AG09309 (cell line): ENCODE data around the gene AUTS2.

Experiments
- DNase-seq: peaks from one replicate; pipeline ENCODE4 v3.0.0-alpha.2; 2010; ENCODE audit warnings: low read depth
- H3K4me3 ChIP-seq: 2 replicates; pipeline ENCODE4 v1.5.1; 2011; ENCODE audit warnings: mild to moderate bottlenecking, low read depth, low read length, moderate library complexity; ENCODE audit not compliant: control insufficient read depth
- CTCF ChIP-seq: IDR thresholded peaks from 2 replicates; pipeline ENCODE4 v1.5.1; 2011; ENCODE audit warnings: mild to moderate bottlenecking, low read depth, low read length, inconsistent platforms; ENCODE audit not compliant: insufficient read depth, control insufficient read depth; ENCODE audit errors: missing control alignments

The AUTS2 gene

GRCh38 chr7:70455925-70456324, 857.6 kb downstream of the AUTS2 start:
- no peak overlapping the region for H3K4me3 ChIP-seq
- DNase-seq, result no peak

GRCh38 chr7:70456719-70457118, 858.4 kb downstream of the AUTS2 start:
- TF ChIP-seq CTCF, result no peak
- H3K4me3 ChIP-seq, result no peak overlapping the region
- no peak for DNase-seq

More at GRCh38 chr7:70455925-70456324, 857.6 kb downstream of the AUTS2 start:
- no peak for TF ChIP-seq CTCF

- no peak overlapping the region for H3K4me3 ChIP-seq
- no peak for TF ChIP-seq CTCF
- DNase-seq, result no peak
Observed at GRCh38 chr7:70457482-70457881, 859.2 kb downstream of the AUTS2 start.

GRCh38 chr7:70457883-70458680, 859.8 kb downstream of the AUTS2 start:
- no peak for DNase-seq
- no peak for TF ChIP-seq CTCF
- no peak overlapping the region for H3K4me3 ChIP-seq

- TF ChIP-seq CTCF, result no peak
- no peak for DNase-seq
- H3K4me3 ChIP-seq, result no peak overlapping the region
Observed at GRCh38 chr7:70458745-70459144, 860.5 kb downstream of the AUTS2 start.

- no peak for TF ChIP-seq CTCF
- DNase-seq, result no peak
- H3K4me3 ChIP-seq, result no peak overlapping the region
Observed at GRCh38 chr7:70459546-70459945, 861.3 kb downstream of the AUTS2 start.

- H3K4me3 ChIP-seq, result no peak overlapping the region
- no peak for DNase-seq
- no peak for TF ChIP-seq CTCF
Observed at GRCh38 chr7:70460071-70460470, 861.8 kb downstream of the AUTS2 start.
